ENCODE results near the gene APLP2.
A peak's percentile ranks its signal among the peaks of the same experiment; 100 is the strongest.
"Not testable (repeated sequence)": the region's sequence is repeated elsewhere in the genome, so short reads cannot be mapped to it uniquely, and the experiment has no call there.

Gene APLP2

GRCh38 chr11:130061017-130061416 is 8.7 kb upstream of the APLP2 start:
- DNase-seq, result no peak

DNA sequence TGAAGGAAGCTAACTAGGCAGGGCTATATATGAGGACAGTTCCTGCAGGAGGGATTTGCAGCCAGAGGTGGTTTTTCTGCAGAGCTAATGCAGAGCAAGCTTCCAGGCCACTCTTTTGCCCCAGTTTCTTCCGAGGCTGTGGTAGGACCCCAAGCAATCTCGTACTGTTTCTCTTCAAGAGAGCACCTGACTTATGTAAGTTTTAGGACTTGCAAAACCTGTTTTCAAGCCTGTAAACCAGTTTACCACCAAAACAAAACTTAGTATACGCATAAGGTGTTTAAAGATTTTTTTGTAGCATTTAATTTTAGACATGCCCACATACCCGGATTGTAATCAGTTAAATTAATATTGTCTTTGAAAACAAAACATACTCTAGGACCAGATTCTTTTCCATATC is 7.7 kb upstream of the APLP2 start:
- no peak for DNase-seq

DNA sequence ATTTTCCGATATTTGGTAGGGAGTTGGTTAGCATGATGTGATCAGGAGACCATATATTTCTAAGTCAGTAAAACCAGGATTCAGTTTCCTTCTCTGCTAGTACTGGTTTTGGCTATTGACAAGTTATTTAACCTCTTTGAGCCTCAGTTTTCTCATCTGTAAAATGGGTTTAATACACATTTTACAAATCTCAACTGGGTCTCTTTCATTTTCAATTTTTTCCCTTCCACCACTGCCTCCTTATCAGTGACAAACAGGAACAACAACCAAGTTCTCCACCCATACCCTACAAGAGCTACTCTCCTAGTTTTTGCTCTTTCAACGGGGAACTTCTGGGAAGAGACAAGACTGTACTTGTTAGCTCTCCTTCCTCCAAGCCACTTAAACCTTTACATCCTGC is 6.2 kb upstream of the APLP2 start:
- no peak for DNase-seq

- no peak for DNase-seq
Measured at GRCh38 chr11:130064596-130064995, 5.1 kb upstream of the APLP2 start.

- no peak for DNase-seq
Measured at GRCh38 chr11:130066338-130066737, 3.4 kb upstream of the APLP2 start.

DNA sequence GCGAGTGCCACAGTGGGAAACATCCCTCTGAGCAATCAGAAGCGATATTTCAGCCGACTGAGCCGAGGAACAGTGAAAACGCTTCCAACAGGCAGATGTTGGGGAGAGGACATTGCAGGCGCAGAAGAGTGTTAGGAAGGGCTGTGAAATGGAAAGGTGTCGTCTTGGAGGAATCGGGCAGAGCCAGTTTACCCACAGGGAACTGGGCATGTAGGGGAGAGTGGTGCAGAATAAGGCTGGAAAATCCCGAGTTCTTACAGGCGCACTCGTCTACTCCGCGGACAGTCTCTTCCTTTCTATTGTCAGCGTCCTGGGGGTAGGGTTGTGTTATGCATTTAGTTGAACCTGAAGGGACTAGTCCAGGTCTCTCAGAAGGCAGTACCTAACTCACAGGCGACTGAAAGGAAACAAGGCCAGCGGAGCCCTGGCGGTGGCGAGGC is 1.1 kb upstream of the APLP2 start:
- DNase-seq, result no peak

DNA sequence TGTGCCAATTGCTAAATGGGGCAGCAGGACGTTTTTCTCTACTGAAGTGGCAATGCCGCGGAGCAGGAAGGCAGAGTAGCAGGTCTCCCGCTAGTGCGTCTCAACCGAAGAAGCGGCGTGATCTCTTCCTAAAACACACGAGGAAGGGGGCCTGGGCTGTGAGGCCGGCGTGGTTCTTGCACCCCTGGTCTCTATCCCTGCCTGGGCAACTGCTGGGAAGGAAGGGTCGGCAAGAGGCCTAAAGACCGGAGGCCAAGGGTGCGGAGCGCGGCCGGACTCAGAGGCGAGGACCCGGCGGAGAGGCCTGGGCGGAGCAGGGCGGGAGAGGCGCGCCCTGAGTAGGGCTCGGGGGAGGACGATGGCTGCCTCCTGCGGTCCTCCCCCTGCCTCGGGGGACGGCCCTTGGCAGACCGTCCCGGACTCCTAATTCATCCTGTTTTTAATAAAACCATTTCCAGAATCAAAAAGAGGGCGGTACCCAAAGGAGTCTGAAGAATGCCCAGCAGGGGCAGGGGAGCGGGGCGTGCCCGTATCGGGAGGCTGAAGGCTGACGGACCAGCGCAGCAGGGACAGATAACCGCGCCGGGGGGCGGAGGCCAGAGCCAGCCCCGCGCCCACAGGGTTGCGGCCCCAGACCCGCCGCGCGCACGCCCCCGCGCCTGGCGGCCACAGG is 572 bp upstream of the APLP2 start:
- DNase-seq, result peak; percentile 92

DNA sequence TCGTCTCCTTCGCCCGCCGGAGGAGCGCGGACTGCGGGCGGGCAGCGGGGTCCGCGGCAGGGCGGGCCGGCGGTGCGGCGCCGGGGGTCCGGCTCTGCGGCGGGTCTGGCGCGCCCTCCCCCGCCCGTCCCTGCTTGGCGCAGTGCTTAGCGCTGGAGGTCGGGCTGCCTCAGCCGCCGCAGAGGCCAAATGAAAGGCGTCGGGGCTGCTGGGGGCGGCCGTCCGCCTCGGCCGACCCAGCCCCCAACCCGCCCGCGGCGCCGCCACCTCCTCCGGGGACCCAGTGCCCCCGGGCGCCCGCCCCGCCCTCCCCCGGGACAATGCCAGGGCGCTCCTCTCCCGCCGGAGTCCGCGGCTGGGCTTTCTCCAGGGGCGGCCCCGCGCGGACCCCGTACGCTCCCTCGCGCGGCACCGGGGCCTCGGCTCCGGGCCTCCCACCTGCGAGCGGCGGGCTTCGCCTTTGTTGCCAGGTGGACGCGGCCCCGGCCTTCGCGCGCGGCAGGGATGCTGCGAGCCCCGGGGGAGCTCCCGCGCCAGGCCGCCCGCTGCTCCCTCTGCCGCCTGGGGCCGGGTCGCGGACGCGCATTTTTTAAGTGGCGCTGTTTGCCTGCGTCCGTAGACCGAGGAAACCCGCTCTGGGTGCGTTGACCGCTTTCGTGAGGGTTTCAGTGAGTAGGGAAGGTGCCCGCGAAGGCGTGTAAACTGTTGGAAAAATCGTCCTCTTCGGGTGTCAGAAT is 583 bp downstream of the APLP2 start:
- no peak for DNase-seq

DNA sequence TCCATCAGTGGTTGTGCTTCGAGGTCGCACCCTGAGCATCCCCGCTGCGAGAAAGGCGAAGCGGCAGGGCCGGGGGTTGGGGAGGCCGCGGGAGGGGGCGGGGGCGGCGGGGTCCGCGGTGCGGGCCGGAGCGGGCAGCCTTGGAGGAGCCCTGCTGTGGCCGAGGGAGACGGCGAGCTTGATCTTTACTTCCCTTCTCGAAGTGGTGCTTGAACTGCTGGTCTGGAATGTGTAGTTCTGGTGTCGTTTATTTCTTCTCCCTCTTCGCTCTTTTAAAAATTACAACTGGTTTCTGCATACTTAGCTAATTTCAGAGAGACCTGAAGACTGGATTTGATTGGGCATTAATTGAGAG is 1.1 kb downstream of the APLP2 start:
- peak; percentile 24 for DNase-seq

DNA sequence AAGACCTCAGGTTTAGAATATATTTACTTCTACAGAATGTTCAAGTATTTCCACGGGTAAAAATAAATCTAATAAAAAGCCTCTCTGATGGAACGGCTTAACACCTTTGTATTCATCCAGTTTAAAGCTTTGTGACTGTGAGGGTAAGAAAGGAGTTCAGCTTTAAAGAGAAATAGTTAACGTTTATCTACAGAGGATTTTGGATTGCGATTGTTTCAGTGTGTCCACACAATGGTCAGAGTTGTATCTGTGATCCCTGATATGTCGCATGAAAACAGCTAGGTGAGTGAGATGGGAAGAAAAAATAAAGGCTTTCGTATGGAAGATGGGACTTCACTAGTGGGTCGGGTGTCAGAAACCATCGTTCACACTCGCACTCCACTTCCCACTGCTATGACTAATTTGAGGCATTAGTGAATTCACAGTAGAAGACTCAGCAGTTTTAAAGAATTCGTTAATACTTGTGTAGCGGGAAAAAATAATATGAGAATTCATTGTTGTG is 1.6 kb downstream of the APLP2 start:
- DNase-seq, result peak; percentile 25

DNA sequence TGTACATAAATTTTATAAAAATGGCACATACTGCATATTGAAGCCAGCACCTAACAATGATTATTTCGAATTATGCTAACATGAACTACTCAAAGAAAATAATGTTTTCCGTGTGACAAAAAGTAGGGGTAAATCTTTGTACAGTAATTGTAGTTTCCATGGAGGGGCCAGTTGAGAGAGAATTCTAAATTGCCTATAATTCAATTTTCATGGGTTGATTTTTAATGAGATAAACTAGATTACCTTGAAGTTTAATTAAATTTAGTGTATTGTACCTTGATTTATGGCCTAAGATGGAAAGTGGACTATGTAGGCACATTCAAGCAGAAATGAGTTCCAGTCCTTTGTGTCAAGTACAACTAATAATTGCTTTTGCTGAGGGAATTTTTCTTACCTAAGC is 5.0 kb downstream of the APLP2 start:
- no peak for DNase-seq

- no peak for DNase-seq
Measured at GRCh38 chr11:130076778-130077481, 7.2 kb downstream of the APLP2 start.

- no peak for DNase-seq
Measured at GRCh38 chr11:130077671-130078070, 8.0 kb downstream of the APLP2 start.

- no peak for DNase-seq
Measured at GRCh38 chr11:130078080-130078479, 8.4 kb downstream of the APLP2 start.

DNA sequence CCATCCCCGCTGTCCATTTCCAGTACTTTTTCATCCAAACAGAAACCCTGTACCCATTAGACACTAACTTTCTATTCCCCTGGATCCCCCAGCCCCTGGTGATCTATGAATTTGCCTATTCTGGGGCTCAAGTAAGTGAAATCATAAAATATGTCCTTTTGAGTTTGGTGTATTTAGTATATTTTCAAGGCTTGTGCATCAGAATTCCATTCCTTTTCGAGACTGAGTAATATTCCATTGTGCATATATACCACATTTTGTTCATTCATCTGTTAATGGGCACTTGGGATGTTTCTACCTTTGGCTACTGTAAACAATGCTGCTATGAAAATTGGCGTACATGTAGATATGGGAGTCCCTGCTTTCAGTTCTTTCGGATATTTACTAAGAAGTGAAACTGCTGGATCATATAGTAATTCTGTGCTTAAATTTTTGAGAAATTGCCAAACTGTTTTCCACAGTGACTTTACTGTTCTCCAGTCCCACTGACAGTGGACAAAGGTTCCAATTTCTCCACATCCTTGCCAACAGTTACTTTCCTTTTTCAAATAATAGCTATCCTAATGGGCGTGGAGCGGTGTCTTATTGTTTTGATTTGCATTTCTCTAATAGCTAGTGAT is 16.1 kb downstream of the APLP2 start:
- no peak for DNase-seq

DNA sequence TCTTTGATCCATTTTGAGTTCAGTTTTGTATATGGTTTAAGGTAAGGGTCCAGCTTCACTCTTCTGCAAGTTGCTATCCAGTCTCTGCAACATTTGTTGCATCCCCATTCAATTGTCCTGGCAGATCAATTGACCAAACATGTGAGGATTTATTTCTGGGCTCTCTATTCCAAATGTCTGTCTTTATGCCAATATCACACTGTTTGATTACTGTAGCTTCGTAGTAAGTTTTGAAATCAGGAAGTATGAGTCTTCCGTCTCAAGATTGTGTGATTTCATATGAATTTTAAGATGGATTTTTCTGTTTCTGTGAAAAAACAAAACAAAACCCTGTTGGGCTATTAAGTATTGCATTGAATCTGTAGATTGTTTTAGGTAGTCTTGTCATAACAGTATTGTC is 17.0 kb downstream of the APLP2 start:
- DNase-seq, result no peak

DNA sequence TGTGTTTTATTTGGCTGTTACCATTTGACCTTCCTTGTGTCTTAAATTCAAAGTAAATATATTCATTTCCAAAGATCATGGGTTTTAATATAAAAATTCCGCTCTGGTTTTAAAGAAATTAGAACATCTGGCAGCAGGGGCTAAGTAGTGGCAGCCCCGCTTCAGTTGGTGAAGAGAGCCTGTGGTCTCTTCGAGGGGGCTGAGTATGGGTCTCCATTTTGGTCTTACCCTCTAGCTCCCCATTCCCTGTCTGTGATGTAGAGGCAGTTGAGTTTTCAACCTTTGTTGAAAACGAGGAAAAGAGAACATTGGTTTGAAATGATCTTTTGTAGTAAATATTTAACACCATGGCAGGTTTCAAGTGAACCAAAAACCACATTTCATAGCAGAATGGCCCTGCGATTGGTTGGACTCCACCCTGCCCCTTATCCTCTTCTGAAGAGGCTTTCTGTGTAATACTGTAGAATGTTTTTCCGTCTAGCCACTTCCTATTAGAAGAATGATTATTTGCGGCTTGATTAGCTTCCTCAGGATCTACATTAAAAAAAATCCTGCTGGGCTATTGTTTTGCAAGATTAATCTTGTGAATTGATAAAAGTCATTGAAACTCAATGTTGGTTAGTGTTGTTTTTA is 17.7 kb downstream of the APLP2 start:
- DNase-seq, result no peak

DNA sequence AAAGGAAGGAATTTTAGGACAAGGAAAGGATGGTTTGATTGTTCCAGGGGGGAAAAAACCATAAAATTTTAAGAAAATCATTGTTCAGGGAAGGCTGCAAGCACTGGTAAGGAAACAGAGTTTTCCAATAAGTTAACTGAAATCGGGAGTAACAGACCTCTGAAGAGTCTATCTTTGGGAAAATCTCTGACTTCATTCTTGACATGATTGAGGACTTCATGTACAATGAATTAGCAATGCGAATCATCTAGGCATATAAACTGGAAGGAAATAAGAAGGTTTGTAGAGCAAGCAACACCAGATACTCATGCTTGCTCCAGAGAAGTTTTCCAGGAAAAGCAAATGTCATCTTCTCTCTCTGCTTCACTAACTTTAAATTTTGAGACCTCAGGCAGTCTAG is 18.5 kb downstream of the APLP2 start:
- DNase-seq, result no peak

DNA sequence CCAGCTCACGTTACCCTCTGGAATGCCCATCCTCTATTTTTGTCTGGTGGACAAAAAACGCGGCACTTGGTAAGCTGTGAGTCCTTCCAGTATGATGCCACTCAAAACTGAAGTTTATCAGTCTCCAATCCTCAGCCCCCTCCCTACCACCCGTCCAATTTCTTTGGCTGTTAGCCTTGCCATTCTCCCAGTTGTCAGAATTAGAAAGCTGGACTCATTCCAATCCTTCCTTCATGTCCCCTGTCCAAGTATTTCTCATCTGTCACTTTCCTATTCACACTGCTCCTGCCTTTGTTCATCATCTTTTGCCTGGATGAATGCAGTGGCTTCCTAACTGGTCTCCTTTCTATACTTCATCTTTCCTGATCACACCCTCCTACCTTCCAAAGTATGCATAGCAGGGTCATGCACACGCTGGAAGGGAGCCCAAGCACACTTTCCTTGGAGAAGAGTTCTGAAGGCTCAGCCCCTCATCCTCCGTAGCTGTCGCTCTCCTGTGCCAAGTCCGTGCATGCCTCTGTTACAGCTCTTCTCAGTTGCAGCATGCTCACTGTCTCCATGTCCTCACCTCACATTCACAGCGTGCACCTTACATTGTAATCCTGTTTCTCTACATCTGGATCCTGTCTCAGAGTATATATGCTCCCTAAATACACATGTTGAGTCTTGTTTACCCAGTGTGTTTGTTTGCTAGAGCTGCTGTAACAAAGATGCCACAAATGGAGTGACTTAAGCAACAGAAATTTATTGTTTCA is 19.4 kb downstream of the APLP2 start:
- no peak for DNase-seq

- no peak for DNase-seq
Measured at GRCh38 chr11:130089674-130090073, 20.0 kb downstream of the APLP2 start.

GRCh38 chr11:130090517-130090916 is 20.8 kb downstream of the APLP2 start:
- not testable (repeated sequence) for DNase-seq

- DNase-seq, result not testable (repeated sequence)
Measured at GRCh38 chr11:130091169-130091568, 21.5 kb downstream of the APLP2 start.

All from fibroblast of skin of abdomen (primary cell).